Endothelial cell of umbilical vein (primary cell): ENCODE data around the gene NAV3. TPM values are rescaled to one million over a fixed set of nuclear protein-coding genes. Genes with fewer than 3 reads are reported as not detected.

Experiments used
- BruUV-seq: library from RNA; stranded (reverse); fragments of 400-500 nt; replicated peaks from 2 replicates; lab custom pipeline; 2021; lab: Mats Ljungman, UMichigan
- CTCF ChIA-PET: fragments of 300-600, 350-600 bp; sonication (Branson Sonifier 250); formaldehyde crosslinking; loops from one replicate; lab custom pipeline; 2021; ENCODE audit warnings: antibody characterized with exemption, inconsistent platforms; lab: Charles Lee
- POLR2A ChIA-PET: fragments of 300-600, 350-600 bp; sonication (Branson Sonifier 250); formaldehyde crosslinking; loops from one replicate; lab custom pipeline; 2021; ENCODE audit warnings: antibody characterized with exemption, inconsistent platforms; lab: Charles Lee
- DNase-seq: peaks from one replicate; pipeline ENCODE4 v3.0.0-alpha.2; 2011; ENCODE audit warnings: low read depth, low spot score
- FAIRE-seq: peaks from 2 replicates; lab custom pipeline; 2011; peaks lifted over from hg19 to GRCh38; lab: Jason Lieb, UNC
- H2AFZ ChIP-seq: 2 replicates; pipeline ENCODE4 v1.6.0; 2012; ENCODE audit warnings: low read depth, low read length, control low read depth, inconsistent platforms
- H3K27ac ChIP-seq: 2 replicates; pipeline ENCODE4 v1.5.1; 2011; ENCODE audit warnings: low read depth, mild to moderate bottlenecking, control low read depth, low read length, moderate library complexity; ENCODE audit not compliant: insufficient read depth
- H3K27me3 ChIP-seq, 2 experiments: 2 replicates each; pipeline versions ENCODE4 v1.6.0 to v1.6.1; 2011; ENCODE audit warnings: low read length in 2 of 2, mixed read lengths in 1 of 2; ENCODE audit not compliant: control insufficient read depth in 2 of 2, insufficient read depth in 2 of 2
- H3K36me3 ChIP-seq, 2 experiments: 2 replicates in 1 of 2; 3 replicates in 1 of 2; pipeline ENCODE4 v1.5.1; 2011; ENCODE audit warnings: low read length in 2 of 2, mild to moderate bottlenecking in 1 of 2, moderate library complexity in 1 of 2; ENCODE audit not compliant: control insufficient read depth in 2 of 2, insufficient read depth in 2 of 2; ENCODE audit errors: extremely low read depth in 1 of 2
- H3K4me1 ChIP-seq: 3 replicates; pipeline ENCODE4 v1.5.1; 2011; ENCODE audit warnings: mild to moderate bottlenecking, low read length; ENCODE audit not compliant: control insufficient read depth, insufficient read depth; ENCODE audit errors: extremely low read depth
- H3K4me2 ChIP-seq: 2 replicates; pipeline ENCODE4 v1.6.1; 2011; ENCODE audit warnings: low read length, control low read depth, mixed read lengths; ENCODE audit not compliant: insufficient read depth
- H3K4me3 ChIP-seq, 3 experiments: fragments of 200-600 bp in 1 of 3; sonication (generic), shearing (Covaris generic) in 1 of 3; replicated peaks in 1 of 3; 2 replicates each; pipeline ENCODE4 v1.5.1; 2011 to 2016; ENCODE audit warnings: control low read depth in 3 of 3, low read length in 3 of 3, mild to moderate bottlenecking in 2 of 3, inconsistent platforms in 1 of 3, low read depth in 1 of 3, moderate library complexity in 1 of 3; ENCODE audit not compliant: insufficient read depth in 1 of 3
- H3K79me2 ChIP-seq: 2 replicates; pipeline ENCODE4 v1.6.0; 2012; ENCODE audit warnings: low read length, inconsistent platforms; ENCODE audit not compliant: control insufficient read depth, insufficient read depth
- H3K9ac ChIP-seq: replicated peaks from 2 replicates; pipeline ENCODE3; 2011; ENCODE audit warnings: low read length, control low read depth; ENCODE audit not compliant: insufficient read depth; ENCODE audit errors: extremely low read depth
- H3K9me1 ChIP-seq: replicated peaks from 3 replicates; pipeline ENCODE4 v1.6.0; 2011; ENCODE audit warnings: mild to moderate bottlenecking, low read length; ENCODE audit not compliant: control insufficient read depth, insufficient read depth; ENCODE audit errors: extremely low read depth
- H3K9me3 ChIP-seq: replicated peaks from 2 replicates; pipeline ENCODE4 v1.5.1; 2012; ENCODE audit warnings: low read length, inconsistent platforms; ENCODE audit not compliant: control insufficient read depth, insufficient read depth
- H4K20me1 ChIP-seq: replicated peaks from 2 replicates; pipeline ENCODE3; 2011; ENCODE audit warnings: mild to moderate bottlenecking, low read length; ENCODE audit not compliant: control insufficient read depth, insufficient read depth; ENCODE audit errors: extremely low read depth
- CTCF ChIP-seq, 2 donors: IDR thresholded peaks; 1 replicate in 1 of 2; 2 replicates in 1 of 2; pipeline ENCODE4 v1.5.1; 2011; ENCODE audit warnings: low read length in 2 of 2, mild to moderate bottlenecking in 2 of 2, moderate library complexity in 2 of 2, control low read depth in 1 of 2, inconsistent platforms in 1 of 2, low read depth in 1 of 2; ENCODE audit not compliant: insufficient read depth in 1 of 2; ENCODE audit errors: extremely low read depth in 1 of 2
- EZH2 ChIP-seq: IDR thresholded peaks from 2 replicates; pipeline ENCODE4 v1.6.1; 2012; ENCODE audit warnings: borderline replicate concordance, low read depth, mild to moderate bottlenecking, moderate library complexity, low read length, inconsistent platforms; ENCODE audit not compliant: severe bottlenecking
- FOS ChIP-seq: IDR thresholded peaks from 2 replicates; pipeline ENCODE4 v1.6.1; 2011; ENCODE audit warnings: mild to moderate bottlenecking, low read length, moderate library complexity, borderline replicate concordance; ENCODE audit not compliant: insufficient read depth
- GATA2 ChIP-seq: IDR thresholded peaks from 2 replicates; pipeline ENCODE4 v1.7.0; 2011; ENCODE audit warnings: low read depth, mild to moderate bottlenecking, moderate library complexity, mixed read lengths, low read length; ENCODE audit not compliant: insufficient read length, insufficient read depth
- JUN ChIP-seq: IDR thresholded peaks from 2 replicates; pipeline ENCODE4 v1.6.1; 2011; ENCODE audit warnings: borderline replicate concordance, low read depth; ENCODE audit not compliant: insufficient read length, insufficient read depth
- MAX ChIP-seq: IDR thresholded peaks from 2 replicates; pipeline ENCODE4 v1.6.1; 2011; ENCODE audit not compliant: insufficient read depth, insufficient read length
- MYC ChIP-seq: IDR thresholded peaks from one replicate; pipeline ENCODE4 v1.6.1; 2011; ENCODE audit warnings: mild to moderate bottlenecking, low read depth, low read length
- POLR2A ChIP-seq: IDR thresholded peaks from 2 replicates; pipeline ENCODE4 v1.6.1; 2012; ENCODE audit warnings: low read depth, mild to moderate bottlenecking, control low read depth, low read length
- POLR2AphosphoS5 ChIP-seq: IDR thresholded peaks from 2 replicates; pipeline ENCODE4 v1.6.1; 2012; ENCODE audit warnings: low read depth, mild to moderate bottlenecking, control low read depth, low read length, moderate library complexity; ENCODE audit not compliant: insufficient read depth
- dilution Hi-C: fragments of 300-500 bp; cut with MboI; formaldehyde crosslinking; loops from one replicate; pipeline ENCODE4 v1.15.0; 2019; ENCODE audit warnings: low sequenced_read_pairs; ENCODE audit not compliant: extremely low pct_ligation_motif_present
- intact Hi-C: fragments of 100-400 bp; cut with micrococcal nuclease; formaldehyde crosslinking; loops from one replicate; pipeline ENCODE4 v1.10.0; 2022
- polyA plus RNA-seq, 4 experiments: library from polyadenylated mRNA; depleted of rRNA in 3 of 4; stranded (reverse) in 3 of 4; unstranded in 1 of 4; fragments of >200 nt; gene quantifications; 2 replicates each; pipeline versions ENCODE4 v1.2.1 to v1.2.3, GENCODE V29; 2011 to 2012; ENCODE audit warnings: missing spikeins in 1 of 4
- total RNA-seq: library from RNA; stranded (reverse); gene quantifications from 2 replicates; pipeline ENCODE4 v1.2.3, GENCODE V29; 2021

NAV3 gene
- total and polyA plus RNA-seq, 2 donors (not counting 3 experiments of a cell fraction or from before 2014, with no cell fraction given), result 6.7 to 40.1 TPM

GRCh38 chr12:78179346-78179745, 348.7 kb downstream of the NAV3 start:
- Histone ChIP-seq H3K4me2 (no peak overlapping the region), H3K36me3 (peaks cover 0 to 9% of the 10 kb centered on the region in 2 experiments), H3K9me1 (no peaks in the 10 kb centered on the region), H3K4me1 (no peaks in the 10 kb centered on the region), H4K20me1 (no peaks in the 10 kb centered on the region), H3K4me3 (no peak overlapping the region), H3K27me3 (no peaks in the 10 kb centered on the region), H2AFZ (no peak overlapping the region), H3K9ac (no peak overlapping the region), H3K9me3 (no peaks in the 10 kb centered on the region), H3K79me2 (no peaks in the 10 kb centered on the region), H3K27ac (no peak overlapping the region)
- POLR2A ChIA-PET, result no interaction called here
- CTCF ChIA-PET, result interaction anchor here (1.2 to 1.3 kb wide), 3 partner anchors 8 to 291 kb away, joined by 3 to 4 read pairs (median 3); no protein-coding TSS in a partner anchor
- FAIRE-seq (no peak), DNase-seq (no peak)
- dilution Hi-C loops (no loop called here), intact Hi-C loops (no loop called here)
- no TSS peak for BruUV-seq
- TF ChIP-seq CTCF (IDR thresholded peaks at IDR 0.05; ENCODE audit: extremely low read depth in 1 of 2, insufficient read depth in 1 of 2, low read depth in 1 of 2, low read length in 2 of 2) (no peak), MYC (no peak), POLR2A (no peak), MAX (no peak), POLR2AphosphoS5 (no peak), EZH2 (no peak), FOS (no peak), JUN (no peak), GATA2 (no peak)
